Kidney (tissue), 14 donors: ENCODE data around the gene AP2A2. TPM values are rescaled to one million over a fixed set of nuclear protein-coding genes. Genes with fewer than 3 reads are reported as not detected.
"Not testable (repeated sequence)": the region's sequence is repeated elsewhere in the genome, so short reads cannot be mapped to it uniquely, and the experiment has no call there.

Experiments used
- DNase-seq, 5 donors: peaks; one replicate each; pipeline ENCODE4 v3.0.0-alpha.2; 2013 to 2020
- FAIRE-seq: peaks from 2 replicates; lab custom pipeline; 2012; peaks lifted over from hg19 to GRCh38; lab: Jason Lieb, UNC
- H3K27ac ChIP-seq, 2 donors: one replicate each; pipeline ENCODE4 v1.7.0; 2013; ENCODE audit warnings: low read depth in 2 of 2, low read length in 2 of 2, inconsistent platforms in 1 of 2
- H3K27me3 ChIP-seq: one replicate; pipeline ENCODE4 v1.7.1; 2013; ENCODE audit warnings: low read length, inconsistent platforms; ENCODE audit not compliant: control insufficient read depth, insufficient read depth
- H3K36me3 ChIP-seq, 3 donors: one replicate each; pipeline versions ENCODE4 v1.7.0 to v1.7.1; 2013; ENCODE audit warnings: low read length in 3 of 3, control low read depth in 1 of 3, inconsistent platforms in 1 of 3; ENCODE audit not compliant: insufficient read depth in 3 of 3, control insufficient read depth in 2 of 3
- H3K4me1 ChIP-seq, 3 donors: one replicate each; pipeline versions ENCODE4 v1.7.0 to v1.7.1; 2013; ENCODE audit warnings: low read length in 3 of 3, inconsistent platforms in 1 of 3, low read depth in 1 of 3; ENCODE audit not compliant: control insufficient read depth in 2 of 3, insufficient read depth in 2 of 3
- H3K4me3 ChIP-seq, 3 donors: one replicate each; pipeline versions ENCODE4 v1.7.0 to v1.8.1; 2013; ENCODE audit warnings: low read length in 3 of 3, control low read depth in 1 of 3, inconsistent platforms in 1 of 3
- H3K9ac ChIP-seq, 3 donors: one replicate each; pipeline versions ENCODE4 v1.7.0 to v1.7.1; 2013; ENCODE audit warnings: low read length in 3 of 3, control low read depth in 1 of 3, inconsistent platforms in 1 of 3
- H3K9me3 ChIP-seq, 3 donors: one replicate each; pipeline versions ENCODE4 v1.7.0 to v1.7.1; 2013; ENCODE audit warnings: low read length in 3 of 3, control low read depth in 1 of 3, inconsistent platforms in 1 of 3; ENCODE audit not compliant: control insufficient read depth in 2 of 3, insufficient read depth in 1 of 3
- CTCF ChIP-seq: IDR thresholded peaks from 3 replicates; pipeline ENCODE4 v1.5.1; 2012; ENCODE audit warnings: mild to moderate bottlenecking, moderate library complexity, borderline replicate concordance; ENCODE audit not compliant: insufficient read depth; ENCODE audit errors: extremely low read depth
- intact Hi-C: fragments of 100-400 bp; cut with DNase I; formaldehyde crosslinking; loops from one replicate; pipeline ENCODE4 v1.11.1; 2022
- polyA plus RNA-seq: library from polyadenylated mRNA; stranded (reverse); fragments of 350-450 nt; fragmentation: Illumina TruSeq; extraction: RNeasy Lipid Tissue Mini Kit (QIAGEN cat#74804); gene quantifications from one replicate; pipeline ENCODE4 v1.2.3, GENCODE V29; 2014; ENCODE audit warnings: low read depth, low replicate concordance; ENCODE audit not compliant: insufficient read depth
- total RNA-seq: library from RNA; stranded (reverse); fragmentation: NEBNext Ultra II Directional; extraction: Animal tissue kit (Norgen Biotek cat#: 25700); gene quantifications from one replicate; pipeline ENCODE4 v1.2.1, GENCODE V29; 2021
- donor health status: control.
- donor health status: control.
- donor health status: control.
- donor health status: control.
- donor health status: control.
- donor health status: DM: yes; HTN: yes; CAD: no.
- donor health status: Normal renal cell carcinoma (clear cell type).

The AP2A2 gene
- total and polyA plus RNA-seq, 2 donors from 2014 or later, result 76.5 to 144 TPM

- H3K27me3 ChIP-seq, result no peaks in the 10 kb centered on the region
- H3K36me3 ChIP-seq, result peaks cover 0 to 18% (median 6%) of the 10 kb centered on the region in 3 donors
- no peak overlapping the region for H3K27ac ChIP-seq
- intact Hi-C loops, result no loop called here
- no peak for FAIRE-seq
- no peaks in the 10 kb centered on the region for H3K4me1 ChIP-seq
- no peak for TF ChIP-seq CTCF
- no peak overlapping the region for H3K9ac ChIP-seq
- H3K4me3 ChIP-seq, result no peak overlapping the region
- H3K9me3 ChIP-seq, result no peaks in the 10 kb centered on the region
- no peak for DNase-seq
Observed at GRCh38 chr11:1015064-1015463, 89.4 kb downstream of the AP2A2 start.

GRCh38 chr11:1015826-1016545 lies 90.3 kb downstream of the AP2A2 start:
- TF ChIP-seq CTCF, result no peak
- H3K4me1 ChIP-seq, result no peaks in the 10 kb centered on the region
- H3K27me3 ChIP-seq, result no peaks in the 10 kb centered on the region
- H3K9me3 ChIP-seq, result no peaks in the 10 kb centered on the region
- H3K4me3 ChIP-seq, result no peak overlapping the region
- intact Hi-C loops, result no loop called here
- H3K36me3 ChIP-seq, result peaks cover 0 to 9% (median 2%) of the 10 kb centered on the region in 3 donors
- H3K9ac ChIP-seq, result no peak overlapping the region
- H3K27ac ChIP-seq, result no peak overlapping the region
- FAIRE-seq (no peak), DNase-seq (no peak)

DNA sequence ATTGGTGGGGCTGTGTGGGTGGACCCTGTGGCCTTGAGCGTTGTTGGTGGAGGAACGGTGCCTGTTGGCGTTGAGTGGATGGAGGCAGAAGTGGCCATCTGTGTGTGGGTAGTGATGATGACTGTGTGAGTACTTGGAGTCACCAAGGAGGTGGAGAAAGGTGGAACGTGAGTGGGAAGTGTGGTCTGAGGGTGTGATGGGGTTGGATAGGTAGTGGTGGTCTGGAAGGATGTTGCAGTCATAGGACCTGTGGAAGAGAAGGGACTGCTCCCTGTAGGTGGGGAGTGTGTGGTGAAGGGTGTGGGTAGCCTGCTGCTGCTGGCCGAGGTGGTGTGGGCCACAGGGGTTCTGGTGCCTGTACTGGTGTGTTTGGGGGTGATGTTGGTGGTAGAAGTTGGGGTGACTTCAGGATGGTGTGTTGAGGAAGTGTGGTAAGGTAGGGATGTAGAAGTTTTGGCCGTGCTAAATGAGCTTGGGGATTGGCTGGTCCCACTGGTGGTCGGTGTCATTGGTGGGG lies 91.0 kb downstream of the AP2A2 start:
- intact Hi-C loops, result not testable (repeated sequence)

DNA sequence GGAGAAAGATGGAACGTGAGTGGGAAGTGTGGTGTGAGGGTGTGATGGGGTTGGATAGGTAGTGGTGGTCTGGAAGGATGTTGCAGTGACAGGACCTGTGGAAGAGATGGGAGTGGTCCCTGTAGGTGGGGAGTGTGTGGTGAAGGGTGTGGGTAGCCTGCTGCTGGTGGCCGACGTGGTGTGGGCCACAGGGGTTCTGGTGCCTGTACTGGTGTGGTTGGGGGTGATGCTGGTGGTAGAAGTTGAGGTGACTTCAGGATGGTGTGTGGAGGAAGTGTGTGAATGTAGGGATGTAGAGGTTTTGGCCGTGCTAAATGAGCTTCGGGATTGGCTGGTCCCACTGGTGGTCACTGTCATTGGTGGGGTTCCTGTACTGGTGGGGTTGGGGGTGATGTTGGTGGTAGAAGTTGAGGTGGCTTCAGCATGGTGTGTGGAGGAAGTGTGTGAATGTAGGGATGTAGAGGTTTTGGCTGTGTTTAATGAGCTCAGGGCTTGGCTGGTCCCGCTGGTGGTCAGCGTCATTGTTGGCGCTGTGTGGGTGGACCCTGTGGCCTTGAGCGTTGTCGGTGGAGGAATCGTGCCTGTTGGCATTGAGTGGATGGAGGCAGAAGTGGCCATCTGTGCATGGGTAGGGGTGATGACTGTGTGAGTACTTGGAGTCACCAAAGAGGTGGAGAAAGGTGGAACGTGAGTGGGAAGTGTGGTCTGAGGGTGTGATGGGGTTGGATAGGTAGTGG lies 91.8 kb downstream of the AP2A2 start:
- Histone ChIP-seq H3K36me3 (peaks cover 0 to 2% (median 0%) of the 10 kb centered on the region in 3 donors), H3K27ac (no peak overlapping the region), H3K4me1 (no peaks in the 10 kb centered on the region), H3K27me3 (no peaks in the 10 kb centered on the region), H3K4me3 (no peak overlapping the region), H3K9ac (no peak overlapping the region), H3K9me3 (no peaks in the 10 kb centered on the region)
- DNase-seq, result no peak
- TF ChIP-seq CTCF, result no peak
- intact Hi-C loops, result no loop called here
- no peak for FAIRE-seq

More for the DNA sequence above, 91.0 kb downstream of the AP2A2 start:
- H3K4me1 ChIP-seq, H3K27me3 ChIP-seq, H3K9ac ChIP-seq, FAIRE-seq, H3K36me3 ChIP-seq, DNase-seq, H3K9me3 ChIP-seq, H3K4me3 ChIP-seq, H3K27ac ChIP-seq: not testable (repeated sequence)
